Measurements from ENCODE around the gene SLC7A1. TPM values are rescaled to one million over a fixed set of nuclear protein-coding genes. Genes with fewer than 3 reads are reported as not detected.

The SLC7A1 gene
- polyA plus RNA-seq, 2 of the 4 experiments (the other 2 are of a cell fraction) = 19.9 to 24.8 TPM

GRCh38 chr13:29508130-29508875 lies 87.2 kb downstream of the SLC7A1 start:
- POLR2A ChIA-PET = no interaction called here
- H3K4me1 ChIP-seq = peaks cover 5% of the 10 kb centered on the region; the same call in 1 of the 3 replicates
- FAIRE-seq (no peak), DNase-seq (ENCODE audit: low read depth in 1 of 2, low spot score in 1 of 2) (peak; percentile 69 to 70), ATAC-seq (peak; percentile 80 to 91)
- WGBS (ENCODE audit: missing lambda C conversion rate) = 52% methylated on average over 12 of the region's 16 CpGs
- H3K9me3 ChIP-seq = no peaks in the 10 kb centered on the region
- CTCF ChIA-PET = interaction anchor here (0.6 to 4.8 kb wide), 38 partner anchors 10 to 644 kb away, joined by 3 to 43 read pairs (median 4); no protein-coding TSS in a partner anchor
- no peak overlapping the region for H3K27ac ChIP-seq
- no peak overlapping the region for H3K4me2 ChIP-seq
- TF ChIP-seq CHD2 (IDR thresholded peaks at IDR 0.05; ENCODE audit: low read length, partially characterized antibody) = no peak
- no peak for TF ChIP-seq HEYL (CRISPR knock-in tag; IDR thresholded peaks at IDR 0.05)
- TF ChIP-seq EHMT2 (IDR thresholded peaks at IDR 0.05; ENCODE audit: low read depth) = no peak
- peak; percentile 53 for TF ChIP-seq SMC3 (IDR thresholded peaks at IDR 0.05)
- peak; percentile 71 to 76 for TF ChIP-seq RAD21 (conservative IDR thresholded peaks at IDR 0.05 in 1 of 2, IDR thresholded peaks at IDR 0.05 in 1 of 2)
- TF ChIP-seq CTCF (IDR thresholded peaks at IDR 0.05) = peak; percentile 72
- TF ChIP-seq POLR2AphosphoS2 (conservative IDR thresholded peaks at IDR 0.05; ENCODE audit: low read length) = no peak
- no peak for TF ChIP-seq TFCP2L1 (CRISPR knock-in tag; IDR thresholded peaks at IDR 0.05)
- no peak overlapping the region for H3K4me3 ChIP-seq

GRCh38 chr13:29507356-29507755 lies 88.1 kb downstream of the SLC7A1 start:
- H3K9me3 ChIP-seq = no peaks in the 10 kb centered on the region
- DNase-seq (ENCODE audit: low read depth in 1 of 2, low spot score in 1 of 2) (no peak), ATAC-seq (no peak), FAIRE-seq (no peak)
- H3K27ac ChIP-seq = no peak overlapping the region
- 76% methylated on average over 9 of the region's 14 CpGs for WGBS (ENCODE audit: missing lambda C conversion rate)
- H3K4me1 ChIP-seq = peaks cover 5% of the 10 kb centered on the region; the same call in 1 of the 3 replicates
- no peak for TF ChIP-seq ELK1 (IDR thresholded peaks at IDR 0.05; ENCODE audit: low read depth, low read length)
- no peak for TF ChIP-seq ZNF302 (CRISPR knock-in tag; IDR thresholded peaks at IDR 0.05)
- no peak for TF ChIP-seq CTCF (IDR thresholded peaks at IDR 0.05)
- TF ChIP-seq EP300 (IDR thresholded peaks at IDR 0.05) = no peak
- no peak for TF ChIP-seq ZFP36 (IDR thresholded peaks at IDR 0.05; ENCODE audit: borderline replicate concordance, partially characterized antibody)
- TF ChIP-seq HMGXB4 (CRISPR knock-in tag; IDR thresholded peaks at IDR 0.05; ENCODE audit: borderline replicate concordance) = no peak
- TF ChIP-seq SREBF2 (IDR thresholded peaks at IDR 0.05) = no peak
- no peak for TF ChIP-seq REST (IDR thresholded peaks at IDR 0.05)
- no peak for TF ChIP-seq POLR2A (IDR thresholded peaks at IDR 0.05; ENCODE audit: low read length)
- TF ChIP-seq CHD4 (IDR thresholded peaks at IDR 0.05; ENCODE audit: borderline replicate concordance) = no peak
- no peak for TF ChIP-seq CEBPB (IDR thresholded peaks at IDR 0.05)
- TF ChIP-seq JUN (IDR thresholded peaks at IDR 0.05) = no peak
- no peak for TF ChIP-seq KDM1A (IDR thresholded peaks at IDR 0.05; ENCODE audit: low read depth)
- TF ChIP-seq MAZ (IDR thresholded peaks at IDR 0.05; ENCODE audit: borderline replicate concordance, low read depth, low read length) = no peak
- TF ChIP-seq HOXB13 (CRISPR knock-in tag; IDR thresholded peaks at IDR 0.05; ENCODE audit: low read depth) = no peak
- TF ChIP-seq RAD21 (conservative IDR thresholded peaks at IDR 0.05 in 1 of 2, IDR thresholded peaks at IDR 0.05 in 1 of 2) = no peak
- TF ChIP-seq MAFK (IDR thresholded peaks at IDR 0.05; ENCODE audit: partially characterized antibody) = no peak
- TF ChIP-seq GATA3 (IDR thresholded peaks at IDR 0.05; ENCODE audit: borderline replicate concordance) = no peak
- no peak overlapping the region for H3K4me2 ChIP-seq
- H3K4me3 ChIP-seq = no peak overlapping the region
- ChIA-PET POLR2A (no interaction called here), CTCF (interaction anchor here (0.7 to 4.8 kb wide), 21 partner anchors 10 to 608 kb away, joined by 3 to 43 read pairs (median 5); no protein-coding TSS in a partner anchor)

All from A549 (cell line).